Kidney (tissue), 14 donors: ENCODE results near the gene VDR. TPM values are rescaled to one million over a fixed set of nuclear protein-coding genes. Genes with fewer than 3 reads are reported as not detected.

Experiments used
- DNase-seq, 5 donors: peaks; one replicate each; pipeline ENCODE4 v3.0.0-alpha.2; 2013 to 2020
- FAIRE-seq: peaks from 2 replicates; lab custom pipeline; 2012; peaks lifted over from hg19 to GRCh38; lab: Jason Lieb, UNC
- H3K27ac ChIP-seq, 2 donors: one replicate each; pipeline ENCODE4 v1.7.0; 2013; ENCODE audit warnings: low read depth in 2 of 2, low read length in 2 of 2, inconsistent platforms in 1 of 2
- H3K27me3 ChIP-seq: one replicate; pipeline ENCODE4 v1.7.1; 2013; ENCODE audit warnings: low read length, inconsistent platforms; ENCODE audit not compliant: control insufficient read depth, insufficient read depth
- H3K36me3 ChIP-seq, 3 donors: one replicate each; pipeline versions ENCODE4 v1.7.0 to v1.7.1; 2013; ENCODE audit warnings: low read length in 3 of 3, control low read depth in 1 of 3, inconsistent platforms in 1 of 3; ENCODE audit not compliant: insufficient read depth in 3 of 3, control insufficient read depth in 2 of 3
- H3K4me1 ChIP-seq, 3 donors: one replicate each; pipeline versions ENCODE4 v1.7.0 to v1.7.1; 2013; ENCODE audit warnings: low read length in 3 of 3, inconsistent platforms in 1 of 3, low read depth in 1 of 3; ENCODE audit not compliant: control insufficient read depth in 2 of 3, insufficient read depth in 2 of 3
- H3K4me3 ChIP-seq, 3 donors: one replicate each; pipeline versions ENCODE4 v1.7.0 to v1.8.1; 2013; ENCODE audit warnings: low read length in 3 of 3, control low read depth in 1 of 3, inconsistent platforms in 1 of 3
- H3K9ac ChIP-seq, 3 donors: one replicate each; pipeline versions ENCODE4 v1.7.0 to v1.7.1; 2013; ENCODE audit warnings: low read length in 3 of 3, control low read depth in 1 of 3, inconsistent platforms in 1 of 3
- H3K9me3 ChIP-seq, 3 donors: one replicate each; pipeline versions ENCODE4 v1.7.0 to v1.7.1; 2013; ENCODE audit warnings: low read length in 3 of 3, control low read depth in 1 of 3, inconsistent platforms in 1 of 3; ENCODE audit not compliant: control insufficient read depth in 2 of 3, insufficient read depth in 1 of 3
- intact Hi-C: fragments of 100-400 bp; cut with DNase I; formaldehyde crosslinking; loops from one replicate; pipeline ENCODE4 v1.11.1; 2022
- polyA plus RNA-seq: library from polyadenylated mRNA; stranded (reverse); fragments of 350-450 nt; fragmentation: Illumina TruSeq; extraction: RNeasy Lipid Tissue Mini Kit (QIAGEN cat#74804); gene quantifications from one replicate; pipeline ENCODE4 v1.2.3, GENCODE V29; 2014; ENCODE audit warnings: low read depth, low replicate concordance; ENCODE audit not compliant: insufficient read depth
- total RNA-seq: library from RNA; stranded (reverse); fragmentation: NEBNext Ultra II Directional; extraction: Animal tissue kit (Norgen Biotek cat#: 25700); gene quantifications from one replicate; pipeline ENCODE4 v1.2.1, GENCODE V29; 2021
- TF ChIP-seq, protein P1 (sequence below): IDR thresholded peaks from 3 replicates; pipeline ENCODE4 v1.5.1; 2012; ENCODE audit warnings: mild to moderate bottlenecking, moderate library complexity, borderline replicate concordance; ENCODE audit not compliant: insufficient read depth; ENCODE audit errors: extremely low read depth
- donor health status: control.
- donor health status: control.
- donor health status: control.
- donor health status: control.
- donor health status: control.
- donor health status: DM: yes; HTN: yes; CAD: no.
- donor health status: Normal renal cell carcinoma (clear cell type).

Gene VDR
- total and polyA plus RNA-seq, 2 donors from 2014 or later, result 14.8 to 19.1 TPM

DNA sequence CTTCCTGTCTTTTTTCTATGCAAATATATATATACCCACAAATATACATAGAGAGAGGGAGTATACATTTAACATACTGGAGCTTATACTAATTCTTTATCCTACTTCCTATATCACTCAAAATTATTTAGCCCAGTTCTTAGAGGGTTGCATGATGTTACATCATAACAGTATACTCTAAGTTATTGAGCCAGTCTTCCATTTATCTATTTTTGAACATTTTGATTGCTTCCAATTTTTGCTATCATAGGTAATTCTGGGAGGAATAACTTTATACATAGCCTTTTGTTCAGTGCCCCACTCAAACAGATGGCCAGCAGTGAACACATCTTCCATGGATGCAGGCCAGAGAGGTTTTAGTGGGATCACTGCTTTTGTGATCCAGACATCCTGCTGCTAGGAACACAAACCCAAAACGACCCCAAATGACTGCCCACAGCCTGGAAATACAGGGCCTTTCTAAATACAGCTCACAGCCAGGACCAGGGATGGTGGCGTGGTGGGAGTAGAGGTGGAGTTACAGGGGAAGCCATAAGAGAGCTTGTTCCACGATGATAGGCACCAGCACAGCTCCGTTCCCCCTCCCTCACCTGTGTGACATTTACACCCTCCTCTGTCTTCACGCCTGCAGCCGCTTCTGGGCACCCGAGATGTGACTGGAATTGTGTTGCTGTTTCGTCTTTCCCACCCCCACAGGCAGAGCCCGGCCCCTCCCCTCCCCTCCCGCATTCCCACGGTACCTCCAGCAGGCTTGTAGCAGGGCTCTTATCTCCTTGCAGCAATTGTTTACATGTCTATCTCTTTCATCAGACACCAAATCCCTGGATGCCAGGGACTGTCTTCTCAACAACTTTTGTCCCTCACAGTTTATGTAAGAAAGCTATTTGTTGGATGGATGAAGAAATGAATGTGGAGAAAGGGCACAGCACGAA is 54.4 kb downstream of the VDR start:
- H3K36me3 ChIP-seq, result peaks cover 0 to 24% (median 15%) of the 10 kb centered on the region in 3 donors
- no peak overlapping the region for H3K9ac ChIP-seq
- TF ChIP-seq, protein P1, sequence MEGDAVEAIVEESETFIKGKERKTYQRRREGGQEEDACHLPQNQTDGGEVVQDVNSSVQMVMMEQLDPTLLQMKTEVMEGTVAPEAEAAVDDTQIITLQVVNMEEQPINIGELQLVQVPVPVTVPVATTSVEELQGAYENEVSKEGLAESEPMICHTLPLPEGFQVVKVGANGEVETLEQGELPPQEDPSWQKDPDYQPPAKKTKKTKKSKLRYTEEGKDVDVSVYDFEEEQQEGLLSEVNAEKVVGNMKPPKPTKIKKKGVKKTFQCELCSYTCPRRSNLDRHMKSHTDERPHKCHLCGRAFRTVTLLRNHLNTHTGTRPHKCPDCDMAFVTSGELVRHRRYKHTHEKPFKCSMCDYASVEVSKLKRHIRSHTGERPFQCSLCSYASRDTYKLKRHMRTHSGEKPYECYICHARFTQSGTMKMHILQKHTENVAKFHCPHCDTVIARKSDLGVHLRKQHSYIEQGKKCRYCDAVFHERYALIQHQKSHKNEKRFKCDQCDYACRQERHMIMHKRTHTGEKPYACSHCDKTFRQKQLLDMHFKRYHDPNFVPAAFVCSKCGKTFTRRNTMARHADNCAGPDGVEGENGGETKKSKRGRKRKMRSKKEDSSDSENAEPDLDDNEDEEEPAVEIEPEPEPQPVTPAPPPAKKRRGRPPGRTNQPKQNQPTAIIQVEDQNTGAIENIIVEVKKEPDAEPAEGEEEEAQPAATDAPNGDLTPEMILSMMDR, result no peak
- no peak overlapping the region for H3K4me3 ChIP-seq
- DNase-seq (no peak), FAIRE-seq (no peak)
- H3K27me3 ChIP-seq, result no peaks in the 10 kb centered on the region
- H3K27ac ChIP-seq, result no peak overlapping the region
- peaks cover 0 to 2% (median 0%) of the 10 kb centered on the region in 3 donors for H3K4me1 ChIP-seq
- H3K9me3 ChIP-seq, result no peaks in the 10 kb centered on the region
- intact Hi-C loops, result no loop called here

DNA sequence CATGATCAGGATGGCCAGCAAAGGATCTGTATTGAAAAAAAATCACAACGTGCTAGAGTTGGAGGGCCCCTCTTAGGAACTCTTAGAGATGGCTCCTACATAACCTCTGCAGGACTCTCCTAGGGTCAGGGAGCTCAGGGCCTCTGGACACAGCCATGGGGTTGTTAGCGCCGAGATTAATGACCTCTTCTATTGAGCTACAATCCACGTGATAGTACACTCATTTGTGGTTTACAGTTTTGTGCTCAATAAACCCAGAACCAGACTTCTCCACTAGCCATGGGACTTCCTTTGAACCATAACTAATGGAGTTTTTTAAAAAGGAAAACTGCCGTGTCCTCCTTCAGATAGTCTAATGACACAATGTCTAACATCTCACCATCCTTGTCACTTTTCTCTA is 55.5 kb downstream of the VDR start:
- TF ChIP-seq, protein P1, result no peak
- Histone ChIP-seq H3K27me3 (no peaks in the 10 kb centered on the region), H3K9me3 (no peaks in the 10 kb centered on the region), H3K4me1 (peaks cover 0 to 2% (median 0%) of the 10 kb centered on the region in 3 donors), H3K4me3 (no peak overlapping the region), H3K27ac (no peak overlapping the region), H3K9ac (no peak overlapping the region), H3K36me3 (peaks cover 0 to 24% (median 21%) of the 10 kb centered on the region in 3 donors)
- no peak for FAIRE-seq
- intact Hi-C loops, result no loop called here
- no peak for DNase-seq

DNA sequence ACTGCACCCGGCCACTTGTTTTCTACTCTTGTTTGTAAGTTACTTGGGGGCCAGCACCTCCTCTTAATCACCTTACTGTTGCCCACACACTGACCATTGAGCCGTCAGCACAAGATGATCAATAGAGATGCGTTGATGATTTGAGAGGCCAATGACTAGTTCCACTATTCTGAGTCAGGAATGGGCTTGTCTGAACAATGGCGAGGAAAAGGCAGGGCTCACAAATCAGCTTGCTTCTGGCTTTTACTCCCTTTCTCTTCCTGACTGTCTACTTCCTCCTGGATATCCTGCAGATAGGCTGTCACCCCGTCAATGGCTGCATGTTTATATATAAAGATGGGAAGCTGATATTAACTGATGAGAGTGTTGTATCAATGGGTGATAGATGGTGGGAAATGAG is 55.9 kb downstream of the VDR start:
- no peaks in the 10 kb centered on the region for H3K27me3 ChIP-seq
- peaks cover 0 to 2% (median 0%) of the 10 kb centered on the region in 3 donors for H3K4me1 ChIP-seq
- intact Hi-C loops, result no loop called here
- H3K9ac ChIP-seq, result no peak overlapping the region
- DNase-seq (no peak), FAIRE-seq (no peak)
- TF ChIP-seq, protein P1, result no peak
- no peaks in the 10 kb centered on the region for H3K9me3 ChIP-seq
- no peak overlapping the region for H3K4me3 ChIP-seq
- peaks cover 0 to 27% (median 21%) of the 10 kb centered on the region in 3 donors for H3K36me3 ChIP-seq
- no peak overlapping the region for H3K27ac ChIP-seq
